HG03571 (cell line): ENCODE results near the gene OR5L2.
"Not testable (repeated sequence)": the region's sequence is repeated elsewhere in the genome, so short reads cannot be mapped to it uniquely, and the experiment has no call there.

Experiments used
- ATAC-seq: cut with Tn5 transposase; IDR thresholded peaks from one replicate; pipeline ENCODE4 v1.9.1; 2021; ENCODE audit not compliant: unreplicated experiment

Gene OR5L2

GRCh38 chr11:55826919-55827318 is at the start of gene OR5L2:
Gene OR5L2 (plus strand): TSS chr11:55827219. CDS start chr11:55827219, 0 bp downstream.
- no peak for ATAC-seq

GRCh38 chr11:55791606-55792005 is 35.4 kb upstream of the OR5L2 start:
- no peak for ATAC-seq

- ATAC-seq = no peak
Observed at GRCh38 chr11:55793321-55793720, 33.7 kb upstream of the OR5L2 start.

GRCh38 chr11:55795256-55795655 is 31.8 kb upstream of the OR5L2 start, which contains the start of gene OR5D14:
Gene OR5D14 (plus strand): TSS chr11:55795556. CDS start chr11:55795556, 0 bp downstream.
- ATAC-seq = no peak

GRCh38 chr11:55806248-55806647 is 20.8 kb upstream of the OR5L2 start:
- no peak for ATAC-seq

GRCh38 chr11:55811067-55811466 is 16.0 kb upstream of the OR5L2 start, which contains the start of gene OR5L1:
Gene OR5L1 (plus strand): TSS chr11:55811367. CDS start chr11:55811467, 100 bp downstream.
- ATAC-seq = no peak

GRCh38 chr11:55819330-55819729 is 7.7 kb upstream of the OR5L2 start, which contains the start of gene OR5D18:
Gene OR5D18 (plus strand): TSS chr11:55819630. CDS start chr11:55819630, 0 bp downstream.
- ATAC-seq = no peak

- ATAC-seq = no peak
Observed at GRCh38 chr11:55838452-55838851, 11.4 kb downstream of the OR5L2 start, which contains the start of gene OR5D16. Gene OR5D16 (plus strand): TSS chr11:55838752. CDS start chr11:55838752, 0 bp downstream.

GRCh38 chr11:55847453-55847852 is 20.4 kb downstream of the OR5L2 start:
- ATAC-seq = no peak

- no peak for ATAC-seq
Observed at GRCh38 chr11:55849037-55849436, 22.0 kb downstream of the OR5L2 start.

GRCh38 chr11:55852141-55852540 is 25.1 kb downstream of the OR5L2 start:
- no peak for ATAC-seq

- ATAC-seq = no peak
Observed at GRCh38 chr11:55854704-55855103, 27.7 kb downstream of the OR5L2 start.

GRCh38 chr11:55867354-55867753 is 40.3 kb downstream of the OR5L2 start:
- not testable (repeated sequence) for ATAC-seq

GRCh38 chr11:55872731-55873130 is 45.7 kb downstream of the OR5L2 start:
- ATAC-seq = not testable (repeated sequence)

- not testable (repeated sequence) for ATAC-seq
Observed at GRCh38 chr11:55873146-55873545, 46.1 kb downstream of the OR5L2 start.
